ENCODE results near the gene ANG. TPM values are rescaled to one million over a fixed set of nuclear protein-coding genes. Genes with fewer than 3 reads are reported as not detected.

ANG gene
- total and polyA plus RNA-seq, 12 donors: 0.78 to 12.0 (median 3.6) TPM

GRCh38 chr14:20668969-20669368 lies 19.6 kb upstream of the ANG start:
- Histone ChIP-seq H3K4me1 (replicated peaks in 1 of 2) (no peaks in the 10 kb centered on the region), H3K27ac (no peak overlapping the region), H3K4me3 (no peak overlapping the region), H3K27me3 (peaks cover 5% of the 10 kb centered on the region), H3K36me3 (replicated peaks in 1 of 2) (no peaks in the 10 kb centered on the region), H3K9me3 (replicated peaks in 1 of 3) (no peaks in the 10 kb centered on the region)
- TF ChIP-seq POLR2A (IDR thresholded peaks at IDR 0.05) (no peak), CTCF (IDR thresholded peaks at IDR 0.05) (no peak)
- intact Hi-C loops (cut with DNase I): no loop called here
- WGBS, 4 donors: 67 to 90% (median 82%) methylated on average over 2 of the region's 2 CpGs
- DNase-seq: peak in 1 of 7 donors; percentile 5

- H3K27ac ChIP-seq: no peak overlapping the region
- H3K9me3 ChIP-seq (replicated peaks in 1 of 3): no peaks in the 10 kb centered on the region
- H3K4me1 ChIP-seq (replicated peaks in 1 of 2): no peaks in the 10 kb centered on the region
- TF ChIP-seq CTCF (IDR thresholded peaks at IDR 0.05): no peak
- no peak for TF ChIP-seq POLR2A (IDR thresholded peaks at IDR 0.05)
- peak in 1 of 7 donors; percentile 3 for DNase-seq
- H3K27me3 ChIP-seq: no peaks in the 10 kb centered on the region
- no peak overlapping the region for H3K4me3 ChIP-seq
- intact Hi-C loops (cut with DNase I): no loop called here
- WGBS, 4 donors: 74 to 78% (median 77%) methylated on average over 4 of the region's 4 CpGs
- H3K36me3 ChIP-seq (replicated peaks in 1 of 2): no peaks in the 10 kb centered on the region
Measured at GRCh38 chr14:20671597-20672283, 16.8 kb upstream of the ANG start.

- H3K27ac ChIP-seq: no peak overlapping the region
- no peaks in the 10 kb centered on the region for H3K27me3 ChIP-seq
- no peak overlapping the region for H3K4me3 ChIP-seq
- DNase-seq: no peak
- intact Hi-C loops (cut with DNase I): no loop called here
- H3K4me1 ChIP-seq (replicated peaks in 1 of 2): peaks cover 2 to 5% of the 10 kb centered on the region in 2 donors
- no peaks in the 10 kb centered on the region for H3K9me3 ChIP-seq (replicated peaks in 1 of 3)
- TF ChIP-seq CTCF (IDR thresholded peaks at IDR 0.05) (no peak), POLR2A (IDR thresholded peaks at IDR 0.05) (no peak)
- no peaks in the 10 kb centered on the region for H3K36me3 ChIP-seq (replicated peaks in 1 of 2)
- 81 to 92% (median 87%) methylated on average over 2 of the region's 2 CpGs for WGBS, 4 donors
Measured at GRCh38 chr14:20675669-20676068, 12.9 kb upstream of the ANG start.

GRCh38 chr14:20676072-20676471 lies 12.5 kb upstream of the ANG start:
- DNase-seq: no peak
- intact Hi-C loops (cut with DNase I): no loop called here
- peaks cover 6 to 9% of the 10 kb centered on the region in 2 donors for H3K4me1 ChIP-seq (replicated peaks in 1 of 2)
- no peak overlapping the region for H3K27ac ChIP-seq
- H3K9me3 ChIP-seq (replicated peaks in 1 of 3): no peaks in the 10 kb centered on the region
- no peaks in the 10 kb centered on the region for H3K27me3 ChIP-seq
- H3K36me3 ChIP-seq (replicated peaks in 1 of 2): no peaks in the 10 kb centered on the region
- 70 to 90% (median 77%) methylated on average over 2 of the region's 2 CpGs for WGBS, 4 donors
- H3K4me3 ChIP-seq: no peak overlapping the region
- TF ChIP-seq CTCF (IDR thresholded peaks at IDR 0.05) (no peak), POLR2A (IDR thresholded peaks at IDR 0.05) (no peak)

Data from adrenal gland (tissue), 12 donors.